GM03348 (cell line): ENCODE data around the gene CD52.

Experiments
- DNase-seq: peaks from one replicate; pipeline ENCODE4 v3.0.0; 2012; ENCODE audit warnings: low spot score

The CD52 gene

GRCh38 chr1:26335774-26336476 lies 18.2 kb downstream of the CD52 start:
- DNase-seq, result no peak

- DNase-seq, result peak; percentile 71
Measured at GRCh38 chr1:26336477-26337205, 18.9 kb downstream of the CD52 start.

GRCh38 chr1:26337206-26337535 lies 19.4 kb downstream of the CD52 start:
- no peak for DNase-seq

GRCh38 chr1:26337625-26338024 lies 19.9 kb downstream of the CD52 start:
- no peak for DNase-seq

GRCh38 chr1:26338670-26339069 lies 20.9 kb downstream of the CD52 start:
- DNase-seq, result no peak

- no peak for DNase-seq
Measured at GRCh38 chr1:26340047-26340481, 22.3 kb downstream of the CD52 start.

- DNase-seq, result no peak
Measured at GRCh38 chr1:26344147-26344920, 26.6 kb downstream of the CD52 start.

- no peak for DNase-seq
Measured at GRCh38 chr1:26345718-26346117, 28.0 kb downstream of the CD52 start.

- DNase-seq, result no peak
Measured at GRCh38 chr1:26346274-26347033, 28.7 kb downstream of the CD52 start.

GRCh38 chr1:26349188-26349876 lies 31.6 kb downstream of the CD52 start:
- DNase-seq, result peak; percentile 71

GRCh38 chr1:26349877-26350244 lies 32.1 kb downstream of the CD52 start:
- no peak for DNase-seq

GRCh38 chr1:26350343-26350700 lies 32.6 kb downstream of the CD52 start:
- DNase-seq, result no peak

- no peak for DNase-seq
Measured at GRCh38 chr1:26350701-26351589, 33.2 kb downstream of the CD52 start.

- DNase-seq, result no peak
Measured at GRCh38 chr1:26351590-26352337, 34.0 kb downstream of the CD52 start.

GRCh38 chr1:26352338-26352679 lies 34.6 kb downstream of the CD52 start:
- no peak for DNase-seq

GRCh38 chr1:26353210-26353859 lies 35.6 kb downstream of the CD52 start:
- no peak for DNase-seq

GRCh38 chr1:26353976-26354820 lies 36.4 kb downstream of the CD52 start, which contains the start of gene CRYBG2:
CRYBG2 (minus strand) TSS chr1:26354130; CDS start chr1:26346657, 7,473 bp downstream.
- no peak for DNase-seq

GRCh38 chr1:26354972-26355371 lies 37.2 kb downstream of the CD52 start:
- DNase-seq, result no peak

GRCh38 chr1:26356106-26356505 lies 38.3 kb downstream of the CD52 start:
- DNase-seq, result no peak
